Islet of Langerhans (tissue), 1 donor: ENCODE results near the gene BCAR3.
"Not testable (repeated sequence)": the region's sequence is repeated elsewhere in the genome, so short reads cannot be mapped to it uniquely, and the experiment has no call there.

Experiments
- FAIRE-seq: peaks from one replicate; lab custom pipeline; 2011; peaks lifted over from hg19 to GRCh38; lab: Jason Lieb, UNC

BCAR3 gene

DNA sequence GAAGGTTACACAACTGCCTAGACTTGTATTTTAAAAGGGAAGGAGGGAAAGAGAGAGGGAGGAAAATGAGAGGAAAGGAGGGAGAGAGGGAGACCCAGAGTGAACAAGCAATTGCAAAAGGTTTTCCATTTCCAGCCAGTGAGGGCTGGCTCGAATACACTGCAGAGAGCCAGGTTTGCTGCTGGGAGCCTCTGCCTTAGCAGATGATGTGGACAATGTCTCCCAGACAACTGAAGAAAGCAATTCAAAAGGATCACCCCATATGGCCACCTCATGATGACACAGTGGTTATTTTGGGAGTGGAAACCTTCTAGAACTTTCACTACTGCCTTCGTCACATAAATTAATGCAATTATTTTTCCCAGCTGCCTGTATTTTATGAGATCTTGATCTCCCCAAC lies 86.4 kb downstream of the BCAR3 start:
- peak; percentile 21 for FAIRE-seq

DNA sequence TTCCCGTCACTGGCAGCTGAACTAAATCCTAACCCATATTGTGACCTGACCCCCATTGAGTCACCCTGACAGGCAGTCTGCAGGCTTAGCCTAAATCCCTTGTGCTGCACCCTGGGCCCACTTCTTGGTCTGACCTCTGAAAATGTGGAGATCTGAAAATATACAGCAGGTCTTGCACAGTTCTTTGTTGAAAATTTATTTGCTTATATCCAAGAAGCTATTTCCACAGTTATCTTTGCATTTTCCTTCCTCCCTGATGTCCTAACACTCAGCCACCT lies 87.1 kb downstream of the BCAR3 start:
- no peak for FAIRE-seq

DNA sequence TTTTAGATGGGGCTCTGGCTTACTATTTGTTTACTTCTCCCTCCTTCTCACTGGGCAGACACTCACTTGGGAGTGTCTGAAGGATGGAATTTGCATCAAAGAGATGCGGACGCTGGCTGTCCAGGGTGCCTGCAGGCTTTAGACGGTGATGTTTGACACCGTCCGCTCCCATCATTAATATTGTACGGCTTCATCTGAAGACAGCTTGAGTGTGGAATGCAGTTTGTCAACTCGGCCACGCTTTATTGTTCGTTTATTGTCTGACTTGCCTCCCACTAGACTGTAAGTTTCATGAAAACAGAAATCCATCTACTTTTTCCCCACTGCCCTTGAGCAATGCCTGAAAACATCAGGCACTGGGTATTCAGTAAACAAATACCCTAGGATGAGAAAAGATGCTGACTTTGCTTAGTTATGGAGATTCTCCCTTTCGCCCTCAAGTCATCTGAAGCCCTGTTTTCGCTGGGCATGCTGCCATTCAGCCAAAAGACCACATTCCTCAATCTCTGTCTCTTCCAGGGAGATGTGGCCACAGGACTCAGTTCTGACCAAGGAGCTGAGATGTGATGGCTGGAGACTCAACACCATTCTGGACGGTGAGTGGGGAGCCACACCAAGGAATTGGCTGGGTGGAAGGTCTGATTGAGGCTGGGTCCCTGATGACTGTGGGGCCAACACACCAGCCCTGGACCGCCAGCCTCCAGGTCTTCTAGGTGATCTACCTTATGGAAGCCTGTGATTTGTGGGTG lies 87.6 kb downstream of the BCAR3 start:
- FAIRE-seq = no peak

DNA sequence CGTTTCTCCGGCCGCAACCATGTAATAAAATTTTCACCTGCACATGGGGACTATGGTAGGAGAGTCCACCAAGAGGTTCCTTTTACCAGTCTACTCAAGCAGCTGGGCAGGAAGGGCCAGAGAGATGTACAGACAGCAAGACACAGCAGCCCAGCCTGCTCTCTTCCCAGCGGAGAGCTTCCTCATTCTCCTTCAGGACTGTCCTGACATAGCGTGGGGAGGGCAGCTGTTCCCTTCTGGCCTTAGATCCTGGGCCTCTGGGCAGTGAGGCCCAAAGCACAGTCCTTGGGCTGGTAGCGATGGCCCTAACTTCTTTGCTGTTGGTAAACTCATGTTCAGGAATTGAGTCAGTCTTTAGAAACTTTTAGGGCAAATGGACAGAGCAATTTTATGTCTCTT lies 89.1 kb downstream of the BCAR3 start:
- FAIRE-seq = no peak

DNA sequence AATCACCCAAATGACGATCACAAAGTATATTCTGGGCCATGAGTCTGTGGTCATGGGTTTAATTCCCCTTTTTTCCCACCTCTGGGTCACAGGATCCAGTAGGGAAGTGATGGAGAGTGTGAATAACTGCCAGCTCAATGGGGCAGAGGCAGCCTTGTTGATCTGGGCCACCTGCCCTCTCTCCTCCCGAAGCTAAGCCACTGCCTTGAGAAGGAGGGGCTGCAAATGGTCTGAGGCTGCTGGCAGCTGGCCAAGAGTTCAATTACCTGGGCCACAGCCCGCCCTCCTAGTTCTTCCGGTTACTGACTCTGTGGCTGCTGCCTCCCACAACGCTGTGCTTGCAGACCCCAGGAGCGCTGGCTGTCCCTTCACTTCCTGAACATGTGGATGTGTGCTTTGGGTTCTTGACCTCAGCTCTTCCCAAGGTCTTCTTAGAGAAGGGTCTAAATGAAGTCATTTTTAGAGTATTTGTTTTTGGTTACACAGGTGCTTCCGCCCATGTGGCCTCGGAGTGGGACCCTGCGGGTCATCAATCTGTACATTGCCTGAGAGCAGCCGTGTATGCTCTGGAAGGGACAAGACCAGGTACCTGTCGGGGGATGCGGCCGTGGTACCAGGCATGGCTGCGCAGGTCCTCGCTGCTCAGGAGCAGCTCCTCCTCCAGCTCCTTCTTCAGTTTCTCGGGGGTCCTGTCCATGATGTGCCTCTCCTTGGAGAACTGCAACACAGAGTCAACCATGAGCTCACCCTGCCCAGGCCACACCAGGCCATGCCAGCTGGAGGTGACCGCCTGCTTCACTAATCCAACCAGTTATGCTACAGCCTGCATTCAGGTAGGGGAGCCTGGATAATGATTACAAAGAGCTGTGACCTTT lies 89.7 kb downstream of the BCAR3 start:
- peak; percentile 88 for FAIRE-seq

DNA sequence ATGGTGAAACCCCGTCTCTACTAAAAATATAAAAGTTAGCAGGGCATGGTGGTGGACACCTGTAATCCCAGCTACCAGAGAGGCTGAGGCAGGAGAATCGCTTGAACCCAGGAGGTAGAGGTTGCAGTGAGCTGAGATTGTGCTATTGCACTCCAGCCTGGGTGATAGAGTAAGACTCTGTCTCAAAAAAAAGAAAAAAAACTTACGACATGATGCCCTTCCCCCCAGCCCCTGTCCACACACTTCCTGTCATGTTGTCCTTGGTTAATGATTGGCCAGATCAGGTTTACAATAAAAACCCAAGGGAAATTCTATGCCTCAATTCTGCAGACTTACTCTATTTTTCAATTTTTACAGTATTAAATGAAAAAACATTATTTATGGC lies 90.4 kb downstream of the BCAR3 start:
- FAIRE-seq = not testable (repeated sequence)

DNA sequence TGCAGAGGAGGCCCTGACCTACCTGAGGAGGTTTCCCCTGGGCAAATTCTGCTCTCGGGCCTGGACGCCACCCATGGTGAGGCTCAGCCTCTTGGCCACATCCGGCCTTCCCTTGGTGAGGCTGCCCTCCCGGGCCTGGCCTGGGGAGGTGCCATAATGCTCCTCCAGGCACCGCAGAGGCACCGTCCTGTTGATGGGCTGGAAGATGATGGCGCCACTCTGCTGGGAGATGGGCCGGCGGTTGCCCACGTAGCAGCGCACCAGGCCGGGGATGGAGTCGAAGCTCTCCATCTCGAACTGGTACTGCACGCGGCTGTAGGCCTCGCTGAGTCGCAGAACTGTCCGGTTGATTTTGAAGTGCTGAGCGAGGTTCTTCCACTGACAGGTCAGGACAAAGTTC lies 92.7 kb downstream of the BCAR3 start:
- FAIRE-seq = no peak

DNA sequence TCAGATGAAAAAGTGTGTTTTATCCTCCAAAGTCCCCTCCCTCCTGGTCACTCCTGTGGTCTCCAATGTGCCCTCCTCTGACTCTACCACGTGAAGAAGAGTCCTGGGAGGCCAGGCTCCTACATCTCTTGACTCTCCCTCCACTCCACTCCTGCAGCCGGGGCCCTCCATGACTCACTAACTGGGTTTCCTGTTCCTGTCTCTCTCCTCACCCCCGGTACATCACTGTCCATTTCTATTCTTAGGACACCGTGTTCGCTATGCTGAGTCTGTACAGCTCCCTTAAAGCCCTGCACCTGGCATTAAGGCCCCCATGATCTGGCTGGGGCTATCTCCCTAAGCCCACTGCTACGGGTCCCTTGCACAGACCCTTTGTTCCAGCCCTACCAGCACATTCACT lies 93.4 kb downstream of the BCAR3 start:
- no peak for FAIRE-seq

DNA sequence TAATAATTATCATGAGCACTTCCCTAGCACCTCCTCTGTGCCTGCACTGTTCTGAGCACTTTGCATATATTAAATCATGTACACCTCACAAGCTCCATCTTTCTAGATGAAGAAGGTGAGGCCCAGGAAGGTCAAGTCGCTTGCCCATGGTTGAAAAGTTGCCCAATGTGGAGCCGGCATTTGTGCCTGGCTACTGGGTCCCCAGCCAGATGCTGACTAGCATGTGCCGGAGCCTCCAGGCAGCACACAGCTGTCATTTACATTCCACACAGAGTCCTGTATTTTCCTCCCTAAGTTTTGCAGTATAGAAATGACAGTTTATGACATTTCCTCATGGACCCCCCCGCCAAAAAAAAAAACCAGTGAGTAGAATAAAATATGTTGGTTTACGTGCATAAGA lies 94.3 kb downstream of the BCAR3 start:
- no peak for FAIRE-seq

DNA sequence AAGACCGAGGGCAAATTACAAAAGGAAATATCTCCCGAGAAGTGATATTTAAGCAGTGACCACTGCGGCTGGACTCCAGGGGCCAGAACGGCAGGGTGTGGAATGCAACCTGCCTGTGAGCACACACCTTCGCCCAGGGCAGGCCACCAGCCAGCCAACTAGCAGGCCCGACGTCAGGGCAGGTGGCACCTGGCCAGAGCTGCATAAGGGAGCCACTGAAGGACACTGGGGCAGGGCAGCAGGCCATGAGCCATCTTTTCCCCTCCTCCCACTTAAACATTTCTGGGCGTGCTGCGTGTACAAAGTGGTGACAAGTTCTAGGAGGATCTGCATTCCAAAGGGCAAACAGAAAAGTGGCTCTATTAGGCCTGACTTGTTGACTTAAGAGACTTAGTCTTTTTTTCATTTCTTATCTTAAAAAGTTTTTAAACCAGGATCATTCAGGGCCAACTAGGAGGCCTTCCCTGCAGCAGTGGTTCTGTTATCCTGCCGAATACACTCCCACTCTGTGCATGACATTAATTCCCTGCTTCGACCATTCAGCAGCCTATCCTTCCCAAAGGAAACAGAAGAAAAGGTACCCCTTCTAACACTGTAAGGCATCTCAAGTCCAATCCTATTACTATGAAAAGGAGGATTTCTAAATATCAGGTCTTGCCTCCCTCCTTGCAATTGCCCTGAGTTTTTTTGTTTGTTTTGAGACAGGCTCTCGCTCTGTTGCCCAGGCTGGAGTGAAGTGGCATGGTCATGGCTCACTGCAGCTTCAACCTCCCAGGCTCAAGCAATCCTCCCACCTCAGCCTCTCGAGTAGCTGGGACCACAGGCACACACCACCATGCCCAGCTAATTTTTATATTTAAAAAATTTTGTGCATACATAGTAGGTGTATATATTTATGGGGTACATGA lies 96.3 kb downstream of the BCAR3 start:
- peak; percentile 24 for FAIRE-seq

DNA sequence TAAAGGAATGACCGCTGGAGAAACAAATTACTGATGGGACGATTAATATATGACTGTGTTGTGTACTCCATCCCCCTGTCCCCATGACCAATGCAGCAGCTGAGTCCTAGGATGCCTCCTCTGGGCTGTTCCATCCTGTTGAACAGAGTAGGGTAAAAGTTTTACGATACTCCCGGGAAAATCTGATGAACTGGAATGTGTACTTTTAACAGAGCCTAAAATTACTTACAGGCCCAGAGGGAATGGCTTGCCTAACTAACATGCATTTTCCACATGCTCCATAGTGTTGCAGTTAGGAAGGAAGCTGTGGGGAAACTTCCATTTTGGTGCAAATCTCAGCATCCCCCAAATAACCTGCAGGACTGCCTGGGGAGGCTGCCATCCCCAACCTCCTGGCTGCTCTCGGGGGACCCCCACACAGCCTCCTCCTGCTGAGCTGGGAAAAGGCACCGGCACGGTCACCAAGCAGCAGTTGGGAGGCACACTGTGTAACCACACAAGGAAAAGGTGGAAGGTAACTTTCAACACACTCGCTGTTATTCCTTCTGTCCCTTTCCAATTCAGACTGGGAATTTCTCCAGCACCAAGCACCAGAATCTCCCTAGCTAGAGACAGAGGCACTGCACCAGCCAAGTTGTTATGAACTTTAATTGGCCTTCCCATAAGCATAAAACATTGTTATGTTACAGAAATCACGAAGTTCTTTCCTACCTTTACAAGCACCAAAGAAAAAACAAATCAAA lies 97.2 kb downstream of the BCAR3 start:
- no peak for FAIRE-seq

DNA sequence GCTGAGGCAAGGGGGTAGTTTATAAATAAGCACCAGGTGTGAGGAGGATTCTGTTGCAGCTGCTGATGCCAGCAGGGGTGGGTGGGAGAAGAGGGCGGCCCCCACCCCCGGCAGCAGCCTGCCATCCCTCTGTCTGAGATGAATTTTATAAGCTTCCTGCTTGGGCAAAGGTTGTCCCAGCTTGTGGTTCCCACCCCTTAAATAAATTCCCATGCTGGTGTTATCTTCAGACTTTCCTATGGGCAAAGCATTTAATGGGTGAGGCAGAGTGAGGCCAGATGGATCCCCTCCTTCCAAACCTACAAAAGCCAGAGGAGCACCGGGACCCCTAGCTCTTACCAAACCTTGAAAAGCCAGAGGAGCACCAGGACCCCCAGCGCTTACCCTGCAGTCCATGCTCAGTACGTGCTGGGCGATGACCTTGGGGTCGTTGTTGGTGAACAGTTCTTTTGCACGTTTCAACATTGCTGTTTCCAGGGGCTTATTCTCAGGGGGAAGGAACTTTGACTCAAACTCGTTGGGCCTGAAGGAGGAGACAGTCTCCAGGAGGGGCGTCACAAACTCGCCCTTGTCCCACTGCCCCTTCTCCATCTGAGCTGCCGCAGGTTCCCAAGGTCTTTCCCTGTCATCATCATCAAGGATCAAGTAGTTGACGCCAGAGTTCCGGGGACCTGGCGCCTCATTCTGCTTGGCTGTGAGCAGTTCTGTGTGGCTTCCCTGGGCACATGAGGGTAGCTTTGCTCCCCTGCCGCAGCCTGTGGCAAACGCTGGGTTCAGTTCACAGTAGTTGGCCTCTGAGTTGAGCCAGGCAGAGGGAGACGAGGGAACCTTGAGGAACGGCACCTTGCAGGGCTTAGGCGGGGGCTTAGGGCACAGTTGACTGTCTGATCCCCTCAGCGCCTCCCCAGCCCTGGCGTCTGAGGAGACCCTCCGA lies 99.5 kb downstream of the BCAR3 start:
- no peak for FAIRE-seq

DNA sequence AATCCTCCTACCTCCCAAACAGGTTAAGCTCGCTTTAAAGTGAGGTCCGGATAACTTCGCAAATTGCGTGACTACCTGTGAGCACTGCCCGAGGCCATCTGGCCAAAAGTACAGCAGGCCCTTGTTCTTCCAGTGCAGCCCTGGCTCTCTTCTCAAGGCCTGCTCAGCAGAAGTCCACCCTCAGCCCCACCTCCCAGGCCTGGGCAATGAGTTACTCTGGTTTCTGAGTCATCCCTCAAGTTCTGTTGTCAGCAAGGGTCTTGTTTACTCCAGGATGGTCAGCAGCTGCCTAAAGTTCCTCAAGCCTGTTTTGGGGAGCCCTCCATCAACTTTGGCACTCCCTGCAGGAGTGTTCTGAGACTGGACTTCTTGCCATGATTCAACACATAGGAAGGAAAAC lies 101.7 kb downstream of the BCAR3 start:
- no peak for FAIRE-seq

DNA sequence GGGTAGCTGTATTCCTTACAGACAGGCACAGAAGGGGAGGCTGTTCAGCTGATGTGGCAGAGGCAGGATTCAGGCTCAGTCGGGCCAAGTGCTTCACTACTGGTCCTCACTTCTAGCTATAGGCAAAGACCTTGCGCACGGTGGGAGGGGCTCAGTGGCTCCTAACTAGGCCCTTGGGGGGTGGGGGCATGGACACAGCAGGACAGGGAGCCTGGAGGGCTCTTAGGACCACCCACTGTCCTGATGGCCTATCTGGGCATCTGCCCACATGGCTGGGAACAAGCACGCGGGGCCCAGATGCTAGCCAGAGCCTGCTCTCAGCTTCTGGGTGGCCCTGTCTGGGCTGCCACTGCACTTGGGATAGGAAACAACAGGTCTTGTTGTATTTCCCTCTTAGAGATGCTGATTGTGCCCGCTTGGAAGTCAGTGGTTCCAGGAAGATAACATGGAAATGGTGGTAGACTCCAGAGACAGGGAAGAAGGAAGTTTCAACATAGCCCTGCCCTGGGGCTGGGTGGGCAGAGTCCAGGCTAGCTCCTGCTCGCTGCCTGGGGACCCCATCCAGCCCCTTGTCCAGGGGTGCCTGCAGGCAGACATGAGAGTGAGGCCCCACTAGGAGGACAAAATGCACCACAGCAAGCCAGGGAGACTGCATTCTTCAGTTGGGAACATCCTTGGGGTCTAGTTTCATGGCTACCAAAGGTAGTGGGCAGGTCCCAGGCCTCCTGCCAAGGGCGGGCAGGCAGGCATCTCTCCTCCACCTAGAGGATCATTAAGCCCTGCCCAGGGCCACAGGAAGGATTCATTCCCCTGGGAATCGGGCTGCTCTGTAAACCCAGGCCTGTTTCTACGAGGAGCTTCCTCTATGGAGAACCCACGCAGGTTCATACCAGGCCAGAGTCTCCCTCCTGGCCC lies 102.5 kb downstream of the BCAR3 start:
- FAIRE-seq = no peak

DNA sequence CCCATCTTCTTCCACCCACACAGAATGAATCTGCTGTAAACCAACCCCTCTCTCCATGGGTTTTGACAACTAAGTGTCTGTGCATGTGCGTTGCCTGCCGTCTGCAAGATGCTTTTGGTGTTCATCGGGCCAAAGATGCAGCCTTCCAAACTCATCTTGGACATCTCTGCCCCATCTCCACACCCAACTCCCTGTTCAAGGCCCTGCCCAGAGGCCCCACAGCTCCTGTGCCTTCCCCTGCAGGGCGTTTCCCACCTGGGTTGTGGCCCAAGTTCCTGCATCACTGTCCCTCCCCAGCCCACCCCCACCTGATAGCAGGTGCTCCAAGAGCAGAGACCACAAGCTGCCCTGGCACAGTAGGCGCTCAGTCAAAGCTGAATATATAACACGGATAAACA lies 103.2 kb downstream of the BCAR3 start:
- FAIRE-seq = no peak

DNA sequence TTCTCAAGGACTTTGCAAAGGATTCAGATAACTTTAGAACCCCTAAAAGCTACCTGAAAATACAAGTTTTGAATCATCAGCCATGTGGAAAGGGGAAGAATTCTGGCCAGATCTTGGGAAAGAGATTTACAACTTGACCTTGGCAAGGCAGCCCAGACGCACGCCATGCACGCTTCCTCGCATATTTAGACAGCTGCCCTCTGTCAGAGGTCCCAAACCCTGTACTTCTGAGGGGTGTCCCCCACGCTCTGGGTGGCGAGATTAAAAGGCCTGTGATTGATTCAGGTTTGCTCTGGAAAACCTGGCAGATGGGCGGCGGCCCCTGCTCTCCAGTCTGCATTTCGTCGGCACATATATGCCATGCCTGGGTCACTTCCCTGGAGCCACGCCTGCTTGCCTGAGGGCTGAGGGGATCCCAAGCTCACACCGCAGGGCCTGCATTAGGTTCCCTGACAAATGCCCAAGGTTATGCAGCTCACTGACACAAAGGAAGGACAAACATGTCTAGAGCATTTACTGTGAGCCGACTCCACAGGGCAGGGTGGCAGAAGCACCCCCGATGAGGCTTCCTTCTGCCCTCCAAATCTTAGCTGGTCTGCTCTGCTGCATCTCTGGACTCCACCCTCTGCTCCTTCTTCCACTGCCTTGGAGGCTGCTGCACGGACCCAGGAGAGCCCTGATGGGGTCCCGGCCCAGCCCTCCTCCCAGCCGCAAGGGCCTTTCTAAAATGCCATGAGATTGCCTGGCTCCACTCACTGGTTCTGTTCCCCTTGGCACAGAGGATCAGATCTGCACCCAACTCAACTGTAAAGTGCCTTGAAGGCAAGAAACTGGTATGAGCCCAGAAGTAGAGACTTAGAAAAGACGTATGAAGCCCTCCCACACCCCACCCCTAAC lies 103.9 kb downstream of the BCAR3 start:
- FAIRE-seq = no peak

DNA sequence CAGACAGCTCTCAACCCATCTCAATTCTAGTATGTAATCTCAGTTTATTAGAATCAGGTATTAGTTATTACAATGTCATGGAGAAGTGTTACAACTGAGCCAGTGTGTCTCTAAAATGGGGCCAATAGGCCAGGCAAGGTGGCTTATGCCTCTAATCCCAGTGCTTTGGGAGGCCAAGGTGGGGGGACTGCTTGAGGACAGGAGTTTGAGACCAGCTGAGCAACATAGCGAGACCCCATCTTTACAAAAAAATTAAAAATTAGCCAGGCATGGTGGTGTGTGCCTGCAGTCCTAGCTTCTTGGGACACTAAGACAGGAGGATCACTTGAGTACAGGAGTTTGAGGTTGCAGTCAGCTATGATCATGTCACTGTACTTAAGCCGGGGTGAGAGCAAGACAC lies 104.9 kb downstream of the BCAR3 start:
- no peak for FAIRE-seq

DNA sequence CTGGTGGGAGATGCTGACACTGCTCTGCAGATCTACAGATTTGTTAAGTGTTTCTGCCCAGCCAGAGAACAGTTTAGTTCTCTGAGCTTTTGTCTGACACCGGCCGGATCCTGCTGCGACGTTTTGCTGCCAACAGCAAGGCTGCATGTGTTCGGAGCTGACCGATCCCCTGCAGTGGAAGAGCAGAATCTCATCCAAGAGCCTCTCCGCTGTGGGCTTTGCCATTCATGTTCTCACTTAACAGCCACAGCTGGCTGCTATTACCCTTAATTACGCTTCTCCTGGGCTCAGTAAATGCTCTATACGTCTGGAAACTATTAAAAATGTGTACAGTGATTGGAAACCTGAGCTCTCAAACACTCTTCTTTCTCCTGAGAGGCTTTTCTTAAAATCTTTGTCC lies 105.3 kb downstream of the BCAR3 start:
- no peak for FAIRE-seq
